Stomach (tissue), 4 donors: ENCODE measurements around the gene EHD4.

Source experiments
- CTCF ChIP-seq, 7 experiments: fragments of 450-650 bp in 4 of 7; fragments of 200-600 bp in 3 of 7; sonication (generic) in 3 of 7; IDR thresholded peaks; one replicate each; pipeline ENCODE4 v1.5.1; 2016 to 2019; ENCODE audit warnings: antibody characterized with exemption in 7 of 7, control low read depth in 2 of 7, mild to moderate bottlenecking in 1 of 7
- EP300 ChIP-seq: sonication (generic); formaldehyde crosslinking; IDR thresholded peaks from one replicate; pipeline ENCODE4 v1.6.1; 2017; ENCODE audit warnings: antibody characterized with exemption

- TF ChIP-seq EP300 (no peak), CTCF (IDR thresholded peaks at IDR 0.05) (no peak)
Measured at GRCh38 chr15:41944313-41944940, 27.9 kb downstream of the EHD4 start.
